Measurements from ENCODE around the gene KCTD16. TPM values are rescaled to one million over a fixed set of nuclear protein-coding genes. Genes with fewer than 3 reads are reported as not detected.

The KCTD16 gene
- total RNA-seq, 2 donors from 2014 or later = 0.14 to 0.62 TPM

GRCh38 chr5:144522698-144523097, 352.0 kb downstream of the KCTD16 start:
- Histone ChIP-seq H3K27me3 (replicated peaks; ENCODE audit: insufficient read depth) (no peaks in the 10 kb centered on the region), H3K27ac (no peak overlapping the region), H3K4me3 (no peak overlapping the region), H3K36me3 (no peaks in the 10 kb centered on the region), H3K9me3 (no peaks in the 10 kb centered on the region), H3K4me1 (replicated peaks) (no peaks in the 10 kb centered on the region)
- intact Hi-C loops (cut with DNase I) = no loop called here
- WGBS = 94% methylated on average over 1 of the region's 1 CpG
- DNase-seq (ENCODE audit: low spot score) = no peak
- TF ChIP-seq POLR2A (IDR thresholded peaks at IDR 0.05) (no peak), POLR2AphosphoS5 (IDR thresholded peaks at IDR 0.05) (no peak)

GRCh38 chr5:144525000-144525399, 354.3 kb downstream of the KCTD16 start:
- Histone ChIP-seq H3K9me3 (no peaks in the 10 kb centered on the region), H3K27me3 (replicated peaks; ENCODE audit: insufficient read depth) (no peaks in the 10 kb centered on the region), H3K4me3 (no peak overlapping the region), H3K36me3 (no peaks in the 10 kb centered on the region), H3K27ac (no peak overlapping the region), H3K4me1 (replicated peaks) (no peaks in the 10 kb centered on the region)
- no peak for TF ChIP-seq POLR2A (IDR thresholded peaks at IDR 0.05)
- no peak for TF ChIP-seq CTCF (IDR thresholded peaks at IDR 0.05)
- no peak for TF ChIP-seq POLR2AphosphoS5 (IDR thresholded peaks at IDR 0.05)
- intact Hi-C loops (cut with DNase I) = no loop called here
- WGBS = 75% methylated on average over 1 of the region's 1 CpG
- DNase-seq (ENCODE audit: low spot score) = no peak

GRCh38 chr5:144531188-144531587, 360.5 kb downstream of the KCTD16 start:
- intact Hi-C loops (cut with DNase I) = no loop called here
- no peak overlapping the region for H3K27ac ChIP-seq
- TF ChIP-seq POLR2AphosphoS5 (IDR thresholded peaks at IDR 0.05) (no peak), CTCF (IDR thresholded peaks at IDR 0.05) (no peak), POLR2A (IDR thresholded peaks at IDR 0.05) (no peak)
- no peaks in the 10 kb centered on the region for H3K36me3 ChIP-seq
- DNase-seq (ENCODE audit: low spot score) = no peak
- H3K4me3 ChIP-seq = no peak overlapping the region
- no peaks in the 10 kb centered on the region for H3K27me3 ChIP-seq (replicated peaks; ENCODE audit: insufficient read depth)
- H3K9me3 ChIP-seq = no peaks in the 10 kb centered on the region
- 100% methylated on average over 1 of the region's 1 CpG for WGBS
- no peaks in the 10 kb centered on the region for H3K4me1 ChIP-seq (replicated peaks)

Small RNAs within 50 kb of the gene (small RNA-seq; reads per million reads assigned to genes)
- 0 reads per million in 2 donors for gene CKS1BP5
- 0 reads per million in 2 donors for gene RN7SL87P

Other genes with a start within 250 kb of the KCTD16 start
- 10 to 100 TPM; 34.4 to 45.3 TPM for gene YIPF5, start 214 bp upstream of the KCTD16 start, total RNA-seq

Measured in prostate gland (tissue), 2 donors.